Measurements from ENCODE around the gene LDB3.

DNA sequence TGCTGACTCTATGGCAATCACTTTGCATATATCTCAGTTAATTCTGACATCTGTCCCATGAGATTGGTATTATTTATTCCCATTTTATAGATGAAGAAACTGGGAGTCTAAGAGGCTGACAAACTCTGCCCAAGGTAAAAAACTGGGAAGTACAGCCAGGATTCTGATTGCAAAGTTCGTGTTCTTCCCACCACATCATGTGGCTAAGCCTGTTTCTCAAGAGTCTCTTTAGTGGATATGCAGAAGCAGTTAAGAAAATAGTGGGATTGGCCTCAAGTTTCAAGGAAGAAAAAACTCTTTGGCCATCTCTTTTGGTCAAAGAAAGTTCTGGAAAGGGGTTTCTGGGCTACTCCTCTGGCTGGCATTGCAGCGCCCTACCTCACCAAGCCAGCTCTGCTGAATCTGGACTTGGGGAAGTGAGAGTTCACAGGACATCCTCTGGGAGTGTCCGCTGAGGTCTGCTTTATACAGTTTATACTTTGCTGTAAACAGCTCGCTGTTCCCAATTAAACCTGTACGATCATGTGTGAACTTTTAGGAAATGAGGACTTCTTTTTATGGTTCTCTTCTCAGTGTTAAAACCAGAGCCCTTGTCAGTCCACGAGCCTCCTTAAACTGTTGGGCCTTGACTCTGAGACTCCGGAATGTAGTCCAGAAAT is 75.9 kb downstream of the LDB3 start:
- TF ChIP-seq CTCF (conservative IDR thresholded peaks at IDR 0.05 in 1 of 2, IDR thresholded peaks at IDR 0.05 in 1 of 2; ENCODE audit: extremely low read depth in 1 of 2, insufficient read depth in 1 of 2, low read depth in 1 of 2, low read length in 2 of 2) (no peak), EZH2 (IDR thresholded peaks at IDR 0.05; ENCODE audit: borderline replicate concordance, low read length) (no peak)
